Thyroid gland (tissue), 4 donors: Measurements from ENCODE around the gene ACOX3.

ENCODE experiments used
- POLR2A ChIP-seq, 2 donors: fragments of 450-650 bp; IDR thresholded peaks; one replicate each; pipeline ENCODE4 v1.6.1; 2017; ENCODE audit warnings: antibody characterized with exemption in 2 of 2, mild to moderate bottlenecking in 2 of 2, moderate library complexity in 1 of 2
- TF ChIP-seq, protein P1 (sequence below), 6 experiments: fragments of 200-600 bp in 3 of 6; fragments of 450-650 bp in 3 of 6; sonication (generic) in 3 of 6; IDR thresholded peaks; one replicate each; pipeline ENCODE4 v1.5.1; 2016 to 2019; ENCODE audit warnings: antibody characterized with exemption in 6 of 6, mild to moderate bottlenecking in 2 of 6, inconsistent platforms in 1 of 6, moderate library complexity in 1 of 6

DNA sequence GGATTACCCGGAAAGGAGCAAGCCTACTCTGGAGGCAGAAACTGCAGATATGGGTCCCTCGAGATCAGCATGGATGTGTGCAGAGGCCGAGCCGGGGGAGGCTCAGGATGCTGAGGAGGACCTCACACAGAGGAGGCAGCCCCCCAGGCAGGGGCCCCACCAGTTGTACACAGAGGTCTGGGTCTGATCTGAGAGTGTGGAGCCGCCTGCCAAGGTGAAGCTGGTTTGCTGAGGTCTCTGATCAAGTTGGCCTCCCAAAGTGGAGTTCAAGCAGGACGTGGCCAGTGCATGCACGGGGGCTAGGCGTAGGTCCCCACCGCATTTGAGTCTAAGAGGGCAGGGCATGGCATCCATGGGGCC, 35.0 kb downstream of the ACOX3 start:
- TF ChIP-seq, protein P1, sequence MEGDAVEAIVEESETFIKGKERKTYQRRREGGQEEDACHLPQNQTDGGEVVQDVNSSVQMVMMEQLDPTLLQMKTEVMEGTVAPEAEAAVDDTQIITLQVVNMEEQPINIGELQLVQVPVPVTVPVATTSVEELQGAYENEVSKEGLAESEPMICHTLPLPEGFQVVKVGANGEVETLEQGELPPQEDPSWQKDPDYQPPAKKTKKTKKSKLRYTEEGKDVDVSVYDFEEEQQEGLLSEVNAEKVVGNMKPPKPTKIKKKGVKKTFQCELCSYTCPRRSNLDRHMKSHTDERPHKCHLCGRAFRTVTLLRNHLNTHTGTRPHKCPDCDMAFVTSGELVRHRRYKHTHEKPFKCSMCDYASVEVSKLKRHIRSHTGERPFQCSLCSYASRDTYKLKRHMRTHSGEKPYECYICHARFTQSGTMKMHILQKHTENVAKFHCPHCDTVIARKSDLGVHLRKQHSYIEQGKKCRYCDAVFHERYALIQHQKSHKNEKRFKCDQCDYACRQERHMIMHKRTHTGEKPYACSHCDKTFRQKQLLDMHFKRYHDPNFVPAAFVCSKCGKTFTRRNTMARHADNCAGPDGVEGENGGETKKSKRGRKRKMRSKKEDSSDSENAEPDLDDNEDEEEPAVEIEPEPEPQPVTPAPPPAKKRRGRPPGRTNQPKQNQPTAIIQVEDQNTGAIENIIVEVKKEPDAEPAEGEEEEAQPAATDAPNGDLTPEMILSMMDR (IDR thresholded peaks at IDR 0.05) = no peak
- TF ChIP-seq POLR2A (IDR thresholded peaks at IDR 0.05) = no peak
